Measurements from ENCODE around the gene RAD51B.

Gene RAD51B

GRCh38 chr14:68467425-68467824 lies 647.8 kb downstream of the RAD51B start:
- H3K4me3 ChIP-seq (ENCODE audit: low read depth, low read length): no peak overlapping the region
- TF ChIP-seq CTCF (IDR thresholded peaks at IDR 0.05; ENCODE audit: low read depth, low read length, missing control alignments): no peak
- no peak for DNase-seq (ENCODE audit: low read depth)

- DNase-seq (ENCODE audit: low read depth): no peak
- TF ChIP-seq CTCF (IDR thresholded peaks at IDR 0.05; ENCODE audit: low read depth, low read length, missing control alignments): no peak
- H3K4me3 ChIP-seq (ENCODE audit: low read depth, low read length): no peak overlapping the region
These were observed 649.0 kb downstream of the RAD51B start for GRCh38 chr14:68468437-68469207.

GRCh38 chr14:68469208-68469713 lies 649.7 kb downstream of the RAD51B start:
- H3K4me3 ChIP-seq (ENCODE audit: low read depth, low read length): no peak overlapping the region
- TF ChIP-seq CTCF (IDR thresholded peaks at IDR 0.05; ENCODE audit: low read depth, low read length, missing control alignments): no peak
- DNase-seq (ENCODE audit: low read depth): no peak

GRCh38 chr14:68470361-68470760 lies 650.8 kb downstream of the RAD51B start:
- no peak for TF ChIP-seq CTCF (IDR thresholded peaks at IDR 0.05; ENCODE audit: low read depth, low read length, missing control alignments)
- no peak overlapping the region for H3K4me3 ChIP-seq (ENCODE audit: low read depth, low read length)
- no peak for DNase-seq (ENCODE audit: low read depth)

GRCh38 chr14:68471029-68471963 lies 651.7 kb downstream of the RAD51B start:
- H3K4me3 ChIP-seq (ENCODE audit: low read depth, low read length): no peak overlapping the region
- no peak for TF ChIP-seq CTCF (IDR thresholded peaks at IDR 0.05; ENCODE audit: low read depth, low read length, missing control alignments)
- peak; percentile 31 for DNase-seq (ENCODE audit: low read depth)

GRCh38 chr14:68471964-68472508 lies 652.5 kb downstream of the RAD51B start:
- no peak overlapping the region for H3K4me3 ChIP-seq (ENCODE audit: low read depth, low read length)
- no peak for DNase-seq (ENCODE audit: low read depth)
- TF ChIP-seq CTCF (IDR thresholded peaks at IDR 0.05; ENCODE audit: low read depth, low read length, missing control alignments): no peak
